GM19372 (cell line): ENCODE measurements around the gene REELD1.

Experiments
- ATAC-seq: cut with Tn5 transposase; IDR thresholded peaks from one replicate; pipeline ENCODE4 v1.9.1; 2021; ENCODE audit warnings: mild to moderate bottlenecking, low read depth, moderate library complexity; ENCODE audit not compliant: unreplicated experiment

REELD1 gene

DNA sequence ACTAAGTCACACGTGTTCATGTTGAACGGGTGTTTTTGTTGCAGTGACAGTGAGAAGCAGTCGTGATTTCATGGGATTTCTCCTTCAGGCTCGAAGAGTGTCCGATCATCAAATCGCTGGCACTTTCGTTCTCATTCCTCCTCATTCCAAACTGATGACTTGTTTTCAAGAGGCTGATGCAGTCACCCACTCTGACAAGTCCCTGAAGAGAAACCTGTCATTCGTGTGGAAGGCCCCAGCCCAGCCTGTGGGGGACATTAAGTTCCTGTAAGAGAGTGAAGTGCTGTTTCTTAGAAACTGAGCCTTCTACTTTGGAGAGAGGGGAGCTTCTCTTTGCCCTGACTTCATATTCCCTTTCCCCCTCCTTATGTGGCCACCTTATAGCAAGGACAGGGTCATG, 8.0 kb downstream of the REELD1 start:
- ATAC-seq = no peak

DNA sequence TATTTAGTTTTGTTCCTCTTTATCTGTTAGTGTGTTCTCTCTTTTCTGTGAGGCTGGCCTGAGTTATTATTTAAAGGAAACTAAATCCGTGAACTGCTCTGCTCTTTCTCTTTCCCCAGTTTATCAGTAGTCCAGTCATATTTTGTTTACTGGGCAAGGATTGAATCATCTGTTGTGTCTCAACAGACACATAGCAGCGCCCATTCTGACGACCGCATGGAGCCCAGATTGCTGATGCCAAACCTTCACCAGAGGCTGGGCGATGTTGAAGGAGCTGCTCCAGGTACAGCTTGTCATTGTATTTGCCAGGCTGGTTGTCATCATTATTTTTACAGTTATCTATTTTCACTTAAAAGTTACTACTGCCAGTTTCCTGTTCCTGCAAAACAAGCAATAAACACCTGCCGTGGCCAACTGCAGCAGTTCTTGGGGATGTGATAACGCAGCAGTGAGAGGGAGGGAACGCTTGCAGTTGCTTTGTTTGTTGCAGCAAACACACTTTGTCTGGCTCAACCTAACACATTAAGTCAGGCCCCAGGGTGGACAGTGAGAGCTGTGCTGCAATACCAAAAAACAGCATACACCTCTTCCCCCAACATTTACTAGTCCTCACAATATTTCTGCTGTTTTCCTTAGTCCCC, 10.1 kb downstream of the REELD1 start:
- no peak for ATAC-seq

DNA sequence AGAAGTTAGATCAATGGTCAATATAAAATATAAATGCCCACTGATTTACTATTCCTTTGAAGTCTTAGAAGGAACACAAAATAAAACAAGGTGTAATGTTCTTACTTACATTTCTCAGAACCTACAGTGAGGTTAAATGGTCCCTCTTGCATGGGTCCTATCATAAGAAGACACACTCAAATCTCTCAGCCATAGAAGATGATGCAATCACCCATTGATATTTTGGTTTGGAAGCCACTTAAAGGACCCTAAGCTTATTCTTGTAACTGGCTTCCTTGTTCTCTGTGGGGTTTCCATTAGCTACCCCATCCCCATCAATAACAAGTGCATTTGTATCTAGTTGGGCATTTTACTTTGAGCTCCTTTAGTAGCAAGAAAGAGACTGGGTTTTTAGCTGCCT, 15.1 kb downstream of the REELD1 start:
- ATAC-seq = no peak

DNA sequence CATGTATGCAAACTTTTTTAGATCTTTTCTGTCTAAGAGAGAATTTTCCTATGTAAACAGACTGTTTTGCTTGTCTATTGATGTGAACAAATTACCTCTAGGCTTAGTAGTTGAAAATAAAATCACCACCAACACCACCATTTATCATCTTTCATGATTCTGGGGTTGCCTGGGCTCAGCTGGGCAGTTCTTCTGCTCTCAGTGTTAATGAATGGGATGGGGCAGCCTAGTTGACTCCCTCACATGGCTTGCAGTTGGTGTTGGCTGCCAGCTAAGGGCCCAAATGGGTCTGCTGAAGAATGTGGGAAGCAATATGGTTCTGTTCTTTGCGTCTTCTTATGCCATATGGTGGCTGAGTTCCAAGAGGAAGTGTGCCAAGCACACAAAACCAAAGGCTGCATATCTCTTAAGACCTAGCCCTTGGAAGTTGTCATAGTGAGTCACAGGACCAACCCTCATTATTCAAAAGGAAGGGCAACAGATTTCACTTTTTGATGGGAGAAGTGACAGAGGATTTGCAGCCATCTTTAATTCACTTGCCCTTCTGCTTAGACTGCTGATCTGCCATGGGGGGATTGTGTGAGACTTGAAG, 17.9 kb downstream of the REELD1 start:
- no peak for ATAC-seq

DNA sequence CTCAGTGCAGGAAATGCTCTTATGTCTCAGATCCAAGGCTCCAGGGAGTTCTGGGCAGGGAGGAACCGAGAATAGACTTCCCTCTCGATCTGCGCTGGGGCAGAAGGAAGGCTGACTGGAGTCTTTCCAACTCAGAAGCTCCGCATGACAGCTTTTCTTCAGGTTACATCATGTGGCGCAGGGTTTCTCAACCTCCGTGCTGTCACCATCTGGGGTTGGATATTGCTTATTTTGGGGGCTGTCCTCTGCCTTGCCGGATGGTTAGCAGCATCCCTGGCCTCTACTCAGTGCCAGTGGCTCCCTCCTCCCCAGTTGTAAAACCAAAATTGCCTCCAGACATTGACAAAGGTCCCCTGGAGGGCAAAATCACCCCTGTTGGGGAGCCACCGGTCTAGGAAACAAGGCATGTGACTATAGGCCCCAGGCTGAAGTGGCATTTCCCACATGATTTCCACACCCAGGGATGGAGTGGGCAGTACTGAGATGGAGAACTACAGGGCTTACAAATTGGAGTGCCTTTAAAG, 21.4 kb downstream of the REELD1 start:
- no peak for ATAC-seq

DNA sequence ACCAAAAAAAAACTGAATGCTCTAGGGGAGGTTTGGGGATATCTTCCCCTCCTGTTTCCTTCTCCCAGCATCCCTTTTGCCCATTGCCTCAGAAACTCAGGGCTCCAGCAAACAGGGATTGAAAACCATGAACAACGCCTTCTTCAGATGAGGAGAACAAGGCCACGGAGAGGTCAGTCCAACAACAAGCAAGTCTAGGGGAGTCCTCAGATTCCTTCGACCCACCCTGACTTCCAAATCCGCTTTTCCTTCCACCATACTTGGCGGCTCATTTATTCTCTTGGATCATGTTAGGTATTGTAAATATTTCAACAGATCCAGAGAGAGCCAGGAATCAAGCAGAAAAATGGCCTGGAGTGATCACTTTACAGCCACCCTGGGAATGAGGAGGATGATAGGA, 21.9 kb downstream of the REELD1 start:
- no peak for ATAC-seq

DNA sequence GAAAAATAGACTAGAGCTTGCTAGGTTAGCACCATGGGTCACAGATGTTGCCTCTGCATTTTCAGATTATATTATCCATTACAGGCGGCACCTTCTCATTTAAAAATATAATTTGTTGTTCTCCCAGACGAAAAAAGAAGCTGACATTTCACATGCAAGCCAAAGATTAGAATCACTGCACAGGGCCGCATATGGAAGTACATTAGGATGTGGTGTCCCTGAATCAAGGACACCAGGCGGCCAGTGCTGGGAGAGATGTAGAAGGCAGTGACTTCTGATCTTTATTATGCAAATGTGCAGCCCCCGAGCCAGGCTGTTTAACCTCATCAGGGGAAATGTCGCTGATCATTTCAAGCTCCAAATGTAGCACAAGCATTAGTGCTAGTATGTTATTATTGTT, 22.8 kb downstream of the REELD1 start:
- ATAC-seq = no peak

DNA sequence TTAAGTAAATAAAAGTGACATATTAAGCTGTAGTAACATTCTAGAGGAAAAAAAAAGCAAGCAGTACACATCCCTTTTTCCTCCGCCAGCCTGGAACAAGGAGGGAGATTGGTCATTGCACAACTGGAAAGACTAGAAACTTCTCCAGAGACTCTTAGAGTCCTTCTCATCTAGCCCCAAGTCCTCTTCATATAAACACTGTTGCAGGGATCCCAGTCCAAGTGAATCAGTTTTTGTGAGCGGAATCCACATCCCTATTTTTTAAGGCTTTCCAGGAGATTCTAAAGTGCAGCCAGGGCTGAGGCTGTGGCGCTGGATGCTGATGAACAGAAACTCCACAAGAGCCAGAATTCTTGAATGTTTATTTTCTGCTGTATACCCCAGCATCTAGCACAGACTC, 23.8 kb downstream of the REELD1 start:
- ATAC-seq = no peak

DNA sequence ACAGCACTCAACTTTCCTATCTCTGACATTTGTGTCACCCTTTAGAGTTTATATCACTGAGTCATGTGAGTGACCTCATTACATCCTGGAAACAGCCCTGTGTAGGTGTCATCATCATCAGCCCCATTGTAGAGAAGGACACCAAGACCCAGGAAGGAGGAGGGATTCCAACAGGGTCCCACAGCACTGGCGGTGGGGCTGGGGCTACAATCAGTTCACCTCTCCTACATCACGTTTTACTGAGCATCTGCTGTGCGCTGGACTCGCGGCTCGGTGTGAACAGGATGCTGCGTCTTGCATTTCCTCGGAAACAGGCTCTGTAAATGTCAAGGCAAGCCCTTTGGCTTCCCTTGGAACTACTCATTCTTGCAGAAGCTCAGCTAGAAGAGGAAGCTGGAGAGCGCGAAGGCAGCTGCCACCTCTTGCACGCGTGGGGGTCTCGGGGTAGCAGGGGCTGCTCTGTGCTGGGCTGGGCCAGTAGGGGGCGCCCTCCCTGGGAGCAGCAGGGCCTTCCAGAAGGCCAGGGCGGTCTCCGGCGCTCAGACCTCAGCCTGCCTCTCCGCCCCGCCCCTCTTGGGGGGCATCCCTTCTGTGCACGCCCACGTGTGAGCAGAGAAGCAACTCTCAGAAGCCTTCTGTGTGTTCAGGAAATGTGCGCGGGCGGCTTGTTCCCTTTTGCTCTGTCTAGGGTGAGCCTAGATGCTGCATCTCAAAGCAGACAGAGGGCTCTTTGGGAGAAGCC, 29.0 kb downstream of the REELD1 start:
- ATAC-seq = peak; percentile 90

DNA sequence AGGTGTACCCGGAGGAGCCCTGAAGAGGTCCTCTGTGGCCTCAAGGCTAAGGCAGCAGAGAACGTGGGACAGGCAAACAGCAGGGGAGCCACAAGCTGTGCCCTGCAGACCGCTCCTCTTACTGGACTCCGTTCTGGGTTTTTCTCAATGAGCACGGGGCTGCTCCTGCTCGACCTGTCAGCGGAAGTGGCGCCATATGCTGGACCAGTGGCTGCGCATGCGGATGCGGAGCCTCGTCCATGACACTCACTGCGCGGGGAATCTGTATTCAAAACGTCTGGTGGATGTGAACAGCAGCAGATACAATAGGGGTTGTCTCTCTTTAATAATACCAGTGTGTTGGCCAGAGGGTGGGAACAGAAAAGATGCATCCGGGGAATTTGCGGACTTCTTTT, 29.5 kb downstream of the REELD1 start:
- no peak for ATAC-seq

DNA sequence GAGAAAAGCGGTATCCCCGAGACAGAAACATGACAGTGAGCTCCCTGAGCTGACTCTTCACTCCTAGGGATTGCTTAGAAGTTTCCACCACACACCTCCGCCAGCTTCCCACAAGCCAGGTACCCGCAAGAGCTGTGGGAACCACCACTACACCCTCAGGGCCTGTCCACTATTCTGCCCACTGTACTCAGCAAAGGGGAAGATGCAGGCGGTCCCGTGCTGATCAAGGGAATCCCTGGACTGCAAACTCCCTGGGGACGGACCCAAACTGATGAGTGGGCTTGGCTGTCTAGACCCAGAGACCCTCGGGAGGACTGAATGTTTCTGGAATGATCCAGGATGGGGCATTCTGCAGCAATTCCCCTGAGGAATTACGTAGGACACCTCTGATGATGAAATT, 30.2 kb downstream of the REELD1 start:
- no peak for ATAC-seq

DNA sequence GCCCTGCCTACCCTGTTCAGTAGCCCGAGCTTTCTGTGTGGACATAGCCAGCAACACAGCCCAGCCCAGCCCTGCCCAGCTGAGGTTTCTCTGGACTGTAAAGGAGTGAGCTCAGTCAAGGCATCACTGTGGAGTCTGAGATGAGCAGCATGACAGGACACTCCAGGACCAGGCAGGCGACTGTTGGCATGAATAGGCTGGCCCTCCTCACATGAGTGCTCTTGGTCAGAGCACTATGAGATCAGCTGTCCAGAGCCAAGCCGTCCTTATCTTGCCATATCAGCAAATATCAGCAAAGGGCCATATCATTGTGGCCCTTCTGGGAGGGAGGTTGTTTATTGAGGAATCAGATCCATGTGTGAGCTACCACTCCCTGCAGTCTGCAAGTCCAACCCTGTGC, 30.9 kb downstream of the REELD1 start:
- no peak for ATAC-seq

DNA sequence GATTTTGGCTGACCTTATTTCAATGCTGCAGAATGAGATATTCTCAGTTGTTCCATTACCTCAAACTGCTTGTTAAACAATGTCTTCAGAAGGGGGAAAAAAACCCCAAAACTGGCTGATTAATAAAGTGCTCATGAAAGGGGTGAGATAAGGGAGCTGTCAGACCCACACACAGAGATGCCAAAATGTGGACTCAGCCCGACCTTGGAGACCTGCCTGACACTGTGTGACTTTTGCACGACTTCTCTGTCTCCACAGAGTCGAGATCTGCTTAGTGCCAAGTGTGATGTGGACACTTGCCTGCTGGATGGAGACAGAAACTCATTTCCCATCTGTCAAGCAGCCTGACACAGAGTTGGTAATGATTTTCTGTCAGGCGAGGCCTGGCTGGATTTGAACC, 31.5 kb downstream of the REELD1 start:
- ATAC-seq = no peak

DNA sequence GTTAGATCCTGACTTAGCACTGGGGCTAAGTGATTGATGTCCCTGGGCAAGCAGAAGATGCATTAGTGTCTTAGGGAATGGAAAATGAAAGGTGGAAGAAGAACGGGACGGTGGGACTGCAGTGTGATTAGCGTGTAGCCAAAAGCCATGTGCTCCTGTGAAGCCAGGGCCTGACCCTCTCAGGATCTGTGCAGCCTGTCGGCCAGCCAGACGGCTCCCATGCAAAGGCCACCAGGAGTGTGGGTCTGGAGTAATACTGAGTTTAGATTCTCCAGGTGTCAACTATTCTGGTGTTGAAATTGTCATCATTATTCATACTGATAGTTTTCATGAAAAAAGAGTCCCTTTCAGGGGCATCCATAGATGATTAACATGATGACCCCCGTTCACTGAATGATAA, 32.0 kb downstream of the REELD1 start:
- no peak for ATAC-seq

DNA sequence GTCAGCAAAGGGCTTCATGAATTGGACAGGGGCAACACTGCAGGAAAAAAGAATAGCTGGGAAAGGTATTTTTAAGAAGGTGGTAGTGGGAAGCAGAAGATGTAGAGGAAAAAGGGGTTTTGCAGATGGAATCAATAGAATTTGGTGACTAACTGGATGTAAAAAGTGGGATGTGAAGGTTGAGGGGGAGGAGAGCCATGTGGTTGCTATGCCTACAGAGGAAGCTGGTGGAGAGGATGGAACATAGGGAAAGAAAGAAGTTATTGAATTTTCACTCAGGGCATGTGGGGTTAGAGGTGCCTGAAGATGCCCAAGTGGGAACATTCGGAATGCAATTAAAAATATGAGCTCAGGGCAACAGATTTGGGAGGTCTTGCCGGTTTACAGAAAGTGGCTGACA, 33.0 kb downstream of the REELD1 start:
- no peak for ATAC-seq

DNA sequence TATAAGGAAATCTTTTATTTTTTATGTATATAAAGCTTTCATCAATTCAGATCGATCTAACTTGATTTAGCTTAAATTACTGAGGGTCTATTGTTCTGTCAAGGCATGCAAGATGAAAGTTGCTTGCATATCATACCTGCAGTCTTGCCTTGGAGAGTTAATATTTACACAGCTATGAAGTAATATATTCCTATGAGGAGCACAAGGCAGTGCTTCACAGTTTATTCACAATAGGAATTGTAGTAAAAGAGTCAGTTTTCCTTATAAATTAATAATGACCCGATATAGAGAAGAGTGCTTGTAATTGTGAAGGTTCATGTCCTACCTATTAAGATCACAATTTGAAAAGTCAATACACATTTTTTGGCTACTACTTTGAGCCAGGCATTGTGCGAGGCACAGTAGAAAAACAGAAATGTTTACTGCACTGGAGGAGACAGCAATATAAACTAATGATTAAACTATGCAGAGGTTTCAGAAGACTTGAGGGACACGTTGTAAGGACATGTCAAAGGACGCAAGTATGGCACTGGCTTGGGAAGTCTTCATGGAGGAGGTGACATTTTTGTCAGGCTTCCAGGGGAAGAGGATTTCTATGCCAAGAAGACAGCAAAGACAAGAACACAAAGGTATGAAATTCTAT, 38.8 kb downstream of the REELD1 start:
- ATAC-seq = no peak

DNA sequence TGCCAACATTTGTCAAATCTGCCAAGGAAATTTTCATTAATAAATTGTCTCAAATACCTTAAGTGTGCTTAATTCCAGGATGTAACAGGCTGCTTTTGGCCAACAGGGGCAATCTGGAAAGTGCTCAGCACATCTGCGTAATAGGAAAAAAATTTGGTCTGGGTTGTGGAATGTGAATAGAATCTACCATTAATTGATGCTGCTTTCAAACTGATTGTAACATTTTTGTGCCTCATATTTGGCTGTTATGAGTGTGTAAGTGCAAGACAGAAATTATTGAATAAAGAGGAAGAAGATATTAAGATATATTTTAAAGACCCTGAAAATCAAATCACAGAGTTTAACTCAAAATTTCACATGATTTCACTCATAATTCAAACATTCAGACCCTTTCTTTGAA, 41.1 kb downstream of the REELD1 start:
- ATAC-seq = no peak

DNA sequence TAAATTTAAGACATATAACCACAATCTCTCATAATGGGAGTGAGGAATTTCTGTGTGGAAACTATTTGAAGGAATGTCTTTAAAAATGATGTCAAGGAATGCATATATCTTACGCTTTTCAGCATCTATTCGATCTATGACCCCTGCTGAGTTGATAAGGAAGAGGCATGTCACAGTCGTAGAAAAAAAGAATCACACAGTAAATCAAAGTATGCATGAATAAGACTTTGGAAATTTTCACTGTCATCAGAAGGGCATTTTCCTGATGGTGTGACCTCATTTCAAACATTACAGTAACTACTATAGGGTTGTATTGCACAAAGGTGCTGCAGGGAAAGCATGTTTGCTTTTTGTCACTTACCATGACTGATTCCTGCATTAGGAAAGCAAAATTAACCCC, 41.5 kb downstream of the REELD1 start:
- no peak for ATAC-seq

DNA sequence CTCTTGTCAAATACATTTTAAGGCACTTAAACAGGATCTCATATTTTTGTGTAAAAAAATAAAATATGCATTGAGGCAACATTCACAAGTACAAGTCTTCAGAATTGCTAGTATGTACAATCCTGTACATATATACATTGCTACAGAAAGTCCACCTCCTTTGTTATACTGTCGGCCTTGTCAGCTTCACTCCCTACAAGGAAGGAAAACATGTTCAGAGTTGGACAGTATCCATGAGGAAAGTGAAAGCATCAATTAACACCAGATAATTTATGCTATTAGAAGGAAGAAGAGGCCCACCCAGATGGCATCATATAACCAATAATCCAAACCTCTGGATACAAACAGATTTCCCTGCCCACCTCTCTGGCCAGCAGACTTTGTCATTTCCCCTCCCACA, 42.0 kb downstream of the REELD1 start:
- ATAC-seq = no peak

DNA sequence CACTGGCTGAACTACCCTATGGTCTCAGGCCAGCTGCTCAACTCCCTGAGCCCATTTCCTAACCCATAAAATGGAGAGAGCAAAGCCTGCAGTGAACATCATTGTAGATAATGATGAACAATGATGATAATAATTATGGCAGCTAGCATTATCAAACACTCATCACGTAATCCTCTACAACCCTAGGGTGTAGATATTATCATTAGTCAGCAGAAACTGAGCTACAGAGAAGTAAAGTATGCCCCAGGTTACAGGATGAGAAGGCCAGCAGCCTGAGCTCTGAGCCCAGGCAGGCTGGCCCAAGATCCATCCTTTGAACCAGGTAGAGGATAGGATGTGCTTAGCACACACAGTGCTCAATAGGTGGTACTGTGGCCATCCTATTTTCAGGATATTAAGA, 43.2 kb downstream of the REELD1 start:
- ATAC-seq = no peak

DNA sequence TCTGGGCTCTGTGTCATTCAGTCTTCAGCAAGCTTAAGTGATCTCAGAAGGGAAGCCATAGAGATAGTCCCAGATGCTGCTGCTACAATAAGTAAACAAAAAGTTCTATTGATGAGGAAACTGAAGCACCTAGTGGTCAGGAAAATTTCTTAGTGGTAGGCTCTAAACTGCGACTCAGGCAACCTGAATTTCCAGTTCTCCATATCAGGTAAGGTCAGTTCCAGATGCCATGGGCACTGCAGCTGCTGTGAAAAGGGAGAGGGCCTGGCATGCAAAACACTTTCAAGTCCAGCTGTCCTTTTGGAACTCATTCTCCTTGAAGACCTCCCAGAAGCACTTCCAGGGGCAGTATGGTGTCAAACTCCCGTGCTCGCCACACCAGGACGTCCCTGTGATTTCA, 46.2 kb downstream of the REELD1 start:
- no peak for ATAC-seq
